Measurements from ENCODE around the gene STEEP1. TPM values are rescaled to one million over a fixed set of nuclear protein-coding genes. Genes with fewer than 3 reads are reported as not detected.

The STEEP1 gene
- total RNA-seq (2022; extraction: Qiagen RNA extraction; ENCODE audit: low read depth), result 29.9 to 37.2 TPM (median 30.9 TPM) in 5 replicates

DNA sequence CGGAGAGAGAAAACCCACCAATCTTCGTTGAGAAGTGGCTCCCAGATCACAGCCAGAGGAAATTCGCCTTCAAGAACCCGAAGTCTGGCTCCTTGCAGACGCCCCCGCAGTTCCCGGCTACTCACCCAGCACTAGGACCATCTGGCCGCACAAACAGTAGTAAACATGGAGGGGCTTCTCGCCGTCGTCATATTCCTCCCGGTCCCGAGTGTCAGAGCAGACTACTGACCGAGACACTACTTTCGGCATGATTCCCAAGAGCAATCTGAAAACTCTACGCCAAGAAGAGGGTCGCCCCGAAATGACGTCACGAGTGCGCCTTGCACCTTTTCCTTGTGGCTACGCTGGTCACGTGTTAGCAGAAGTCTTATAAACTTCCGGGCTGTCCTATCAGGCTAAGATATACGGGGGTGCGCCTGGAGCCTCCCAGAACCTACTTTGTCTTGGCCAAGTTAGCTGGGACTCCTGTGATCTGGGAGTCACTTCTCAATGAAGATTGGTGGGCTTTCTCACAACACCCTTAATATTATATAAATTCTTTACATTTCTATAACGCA lies at the start of gene STEEP1:
Gene STEEP1 (minus strand): TSS at position 303 of the 557 bp plus-strand sequence. CDS start 54 bp downstream, at position 249.

DNA sequence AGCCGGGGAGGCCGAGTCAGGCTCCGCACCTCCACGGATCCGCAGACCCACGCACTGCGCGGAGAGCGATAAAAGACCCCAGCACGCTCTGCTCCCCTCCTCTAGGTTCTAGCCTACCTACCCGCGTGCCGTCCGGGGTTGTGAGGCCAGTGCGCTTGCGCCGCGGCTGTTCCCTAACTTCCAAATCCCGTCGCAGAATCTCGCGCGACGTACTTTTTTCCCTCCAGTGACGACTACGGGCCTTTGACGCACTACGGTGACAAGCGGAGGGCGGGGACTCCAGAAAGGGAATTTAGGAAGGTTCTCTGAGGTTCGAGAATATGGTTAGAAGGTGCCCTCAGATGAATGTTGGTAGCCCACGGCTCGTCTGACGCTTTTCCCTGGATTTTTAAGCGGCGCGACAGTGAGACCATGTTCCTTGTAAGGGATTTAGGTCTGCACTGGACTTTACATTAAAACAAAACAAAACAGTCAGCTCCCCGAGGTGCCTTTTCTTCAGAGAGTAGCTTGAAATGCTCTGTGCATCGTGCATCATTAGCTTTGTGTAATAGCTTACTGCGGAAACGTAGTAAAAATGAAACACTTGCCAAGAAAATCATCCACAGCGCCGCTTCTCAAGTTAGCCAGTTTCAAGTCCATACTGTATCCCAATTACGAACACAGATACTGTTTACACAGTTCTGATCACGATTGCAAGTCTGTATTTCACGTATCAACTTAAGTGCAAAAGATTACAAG lies 41.2 kb upstream of the STEEP1 start, which contains the start of gene NKRF:
Gene NKRF (minus strand): TSS at position 145 of the 738 bp plus-strand sequence.

DNA sequence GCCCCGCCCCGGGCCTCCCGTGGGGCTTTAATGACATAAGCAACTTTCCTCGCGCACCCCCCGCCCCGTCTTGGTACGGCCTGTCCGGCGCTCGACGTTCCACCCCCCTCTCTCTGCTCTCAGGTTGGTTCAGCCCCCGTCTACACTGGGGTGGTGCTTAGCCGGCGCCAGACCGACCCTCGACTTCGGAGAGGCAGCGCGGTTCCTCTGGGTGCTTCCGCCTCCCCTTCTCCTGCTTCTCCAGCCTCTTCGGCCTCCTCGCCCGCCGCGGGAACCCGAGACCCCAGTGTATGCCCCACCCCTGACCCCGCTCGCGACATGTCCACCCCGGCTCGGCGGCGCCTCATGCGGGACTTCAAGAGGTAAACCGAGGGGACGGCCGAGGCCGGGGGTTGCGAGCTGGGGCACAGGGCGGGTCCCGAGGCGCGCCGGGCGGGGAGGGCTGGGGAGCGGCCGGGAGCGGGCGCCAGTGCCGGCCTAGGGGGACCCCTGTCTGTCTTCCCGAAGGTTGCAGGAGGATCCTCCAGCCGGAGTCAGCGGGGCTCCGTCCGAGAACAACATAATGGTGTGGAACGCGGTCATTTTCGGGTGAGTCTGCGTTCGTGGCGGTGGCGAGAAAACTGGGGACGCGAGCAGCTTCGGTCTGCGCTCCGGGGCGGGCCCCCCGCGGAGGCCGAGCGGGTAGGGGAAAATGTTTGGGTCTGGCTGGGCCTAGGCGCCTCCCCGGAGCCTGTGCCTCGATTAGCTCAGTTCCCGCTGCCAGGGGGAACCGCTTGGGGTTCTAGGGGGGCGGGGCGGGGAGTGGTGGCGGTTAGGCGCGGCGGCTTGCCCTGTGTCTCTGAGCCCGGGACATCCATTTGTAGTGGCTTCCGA lies 9.4 kb upstream of the STEEP1 start, which contains the start of gene UBE2A:
Gene UBE2A (plus strand): TSS at position 170 of the 873 bp plus-strand sequence. CDS start 149 bp downstream, at position 319.

Other genes with a start within 250 kb of the STEEP1 start
- gene SLC25A43, start 166.1 kb downstream of the STEEP1 start, total RNA-seq (2022; extraction: Qiagen RNA extraction; ENCODE audit: low read depth), result 27.0 to 33.2 TPM (median 30.6 TPM) in 5 replicates
- 690 to 777 TPM (median 741 TPM) in 5 replicates for gene SLC25A5, start 97.0 kb downstream of the STEEP1 start, total RNA-seq (2022; extraction: Qiagen RNA extraction; ENCODE audit: low read depth)
- gene UBE2A, start 9.2 kb upstream of the STEEP1 start, total RNA-seq (2022; extraction: Qiagen RNA extraction; ENCODE audit: low read depth), result 131 to 143 TPM (median 135 TPM) in 5 replicates
- 17.4 to 19.7 TPM (median 18.0 TPM) in 5 replicates for gene NKRF, start 41.0 kb upstream of the STEEP1 start, total RNA-seq (2022; extraction: Qiagen RNA extraction; ENCODE audit: low read depth)
- gene SEPTIN6, start 127.8 kb upstream of the STEEP1 start, total RNA-seq (2022; extraction: Qiagen RNA extraction; ENCODE audit: low read depth), result 10.3 to 11.4 TPM (median 10.5 TPM) in 5 replicates
- gene SOWAHD, start 193.2 kb upstream of the STEEP1 start, total RNA-seq (2022; extraction: Qiagen RNA extraction; ENCODE audit: low read depth), result 0.09 to 0.14 TPM (median 0.13 TPM) in 4 of 5 replicates, not detected in the other
- gene RPL39, start 226.2 kb upstream of the STEEP1 start, total RNA-seq (2022; extraction: Qiagen RNA extraction; ENCODE audit: low read depth), result 3,557 to 4,920 TPM (median 3,675 TPM) in 5 replicates

All from A549 treated with CpdA at 1 μM for 4 hours (cell line).